GM10248 (cell line): ENCODE data around the gene ACTR10.

Source experiments
- CTCF ChIA-PET: fragments of 300-600 bp; sonication (Branson Sonifier 250); formaldehyde crosslinking; extraction: SDS; loops from one replicate; lab custom pipeline; 2021; ENCODE audit warnings: antibody characterized with exemption; lab: Yijun Ruan, JAX
- POLR2A ChIA-PET: fragments of 350-650 bp; sonication (Branson Sonifier 250); formaldehyde crosslinking; extraction: SDS; loops from one replicate; lab custom pipeline; 2020; ENCODE audit warnings: antibody characterized with exemption; lab: Yijun Ruan, JAX
- DNase-seq: peaks from one replicate; pipeline ENCODE4 v3.0.0; 2012; ENCODE audit errors: extremely low spot score
- TF ChIP-seq, protein P1 (sequence below): IDR thresholded peaks from 2 replicates; pipeline ENCODE4 v1.5.1; 2012; ENCODE audit warnings: mild to moderate bottlenecking, low read depth; ENCODE audit errors: extremely low read depth, missing control alignments, control extremely low read depth

Gene ACTR10

DNA sequence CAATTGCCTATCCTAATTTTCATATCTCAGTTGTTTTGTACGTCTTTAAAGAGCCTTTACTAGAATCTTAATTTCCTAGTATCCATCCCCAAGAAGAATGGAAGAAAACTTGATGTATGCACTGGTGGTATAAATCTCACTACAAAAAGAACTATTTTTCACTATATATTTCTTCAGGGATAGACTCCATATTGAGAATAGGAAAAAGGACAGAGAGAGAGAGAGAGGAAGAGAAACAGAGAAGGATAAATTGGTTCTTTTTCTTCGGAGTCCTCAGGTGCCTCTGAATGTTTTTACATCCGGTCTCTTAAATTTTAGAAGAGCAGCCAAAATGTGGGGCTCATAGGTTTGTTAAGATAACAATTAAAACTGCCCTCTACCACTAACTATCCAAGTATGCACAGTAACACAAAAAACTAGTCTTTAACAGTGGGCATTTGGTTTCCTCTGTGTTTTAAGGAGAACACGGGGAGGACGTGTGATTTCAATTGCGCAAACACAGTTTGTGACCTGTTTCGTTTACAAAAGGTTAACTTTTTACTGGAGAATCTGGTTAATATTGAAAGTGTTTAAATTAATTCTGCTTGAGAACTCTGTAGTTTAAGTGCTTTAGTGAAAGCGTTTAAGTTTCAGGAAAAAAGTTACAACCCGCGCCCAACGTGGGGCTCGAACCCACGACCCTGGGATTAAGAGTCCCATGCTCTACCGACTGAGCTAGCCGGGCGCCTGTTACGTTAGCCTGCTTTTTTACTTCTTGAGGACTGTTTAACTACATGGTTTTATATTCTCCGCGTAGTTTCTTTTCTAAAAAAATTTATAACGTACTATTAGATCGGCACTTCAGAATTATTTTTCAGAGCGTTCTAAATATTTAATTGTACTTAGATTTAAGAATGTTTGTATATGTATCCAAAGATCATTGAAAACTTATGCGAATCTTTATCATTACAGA is 39.6 kb downstream of the ACTR10 start:
- no peak for DNase-seq
- TF ChIP-seq, protein P1, sequence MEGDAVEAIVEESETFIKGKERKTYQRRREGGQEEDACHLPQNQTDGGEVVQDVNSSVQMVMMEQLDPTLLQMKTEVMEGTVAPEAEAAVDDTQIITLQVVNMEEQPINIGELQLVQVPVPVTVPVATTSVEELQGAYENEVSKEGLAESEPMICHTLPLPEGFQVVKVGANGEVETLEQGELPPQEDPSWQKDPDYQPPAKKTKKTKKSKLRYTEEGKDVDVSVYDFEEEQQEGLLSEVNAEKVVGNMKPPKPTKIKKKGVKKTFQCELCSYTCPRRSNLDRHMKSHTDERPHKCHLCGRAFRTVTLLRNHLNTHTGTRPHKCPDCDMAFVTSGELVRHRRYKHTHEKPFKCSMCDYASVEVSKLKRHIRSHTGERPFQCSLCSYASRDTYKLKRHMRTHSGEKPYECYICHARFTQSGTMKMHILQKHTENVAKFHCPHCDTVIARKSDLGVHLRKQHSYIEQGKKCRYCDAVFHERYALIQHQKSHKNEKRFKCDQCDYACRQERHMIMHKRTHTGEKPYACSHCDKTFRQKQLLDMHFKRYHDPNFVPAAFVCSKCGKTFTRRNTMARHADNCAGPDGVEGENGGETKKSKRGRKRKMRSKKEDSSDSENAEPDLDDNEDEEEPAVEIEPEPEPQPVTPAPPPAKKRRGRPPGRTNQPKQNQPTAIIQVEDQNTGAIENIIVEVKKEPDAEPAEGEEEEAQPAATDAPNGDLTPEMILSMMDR, result no peak
- CTCF ChIA-PET, result interaction anchor here (0.9 kb wide), 1 partner anchor 11 kb away, joined by 3 read pairs; no protein-coding TSS in a partner anchor
- POLR2A ChIA-PET, result no interaction called here

GRCh38 chr14:58243790-58244555 is 44.0 kb downstream of the ACTR10 start:
- CTCF ChIA-PET, result no interaction called here
- POLR2A ChIA-PET, result interaction anchor here (1.2 kb wide), 1 partner anchor 54 kb away, joined by 11 read pairs; the partner anchor contains the start of gene ARID4A
- TF ChIP-seq, protein P1, result no peak
- no peak for DNase-seq

- ChIA-PET CTCF (no interaction called here), POLR2A (interaction anchor here (1.2 kb wide), 1 partner anchor 53 kb away, joined by 11 read pairs; the partner anchor contains the start of gene ARID4A)
- TF ChIP-seq, protein P1, result no peak
- DNase-seq, result peak; percentile 93
Measured at GRCh38 chr14:58244556-58245387, 44.8 kb downstream of the ACTR10 start, which contains the start of gene PSMA3. TSS of gene PSMA3 (plus strand) at chr14:58244843. CDS start at chr14:58244921, 78 bp downstream.

DNA sequence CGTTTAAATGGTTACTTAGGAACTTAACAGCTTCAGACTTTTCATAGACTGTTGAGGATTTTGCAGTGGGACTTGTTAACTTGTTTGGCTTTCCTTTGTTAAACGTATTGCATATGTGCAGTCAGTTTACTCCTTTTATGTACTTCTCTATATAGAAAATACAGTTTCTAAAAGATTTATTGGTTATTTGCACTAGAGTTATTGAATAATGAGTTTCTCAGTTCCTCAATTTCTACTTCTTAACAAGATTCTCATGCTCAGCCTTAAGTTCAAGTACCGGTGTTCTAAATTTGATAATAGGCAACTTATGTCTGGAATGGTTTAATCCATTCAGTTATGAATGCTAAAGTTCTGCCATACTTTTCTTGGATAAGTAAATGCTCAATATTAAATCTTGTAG is 45.6 kb downstream of the ACTR10 start:
- CTCF ChIA-PET, result interaction anchor here (1.2 to 2.2 kb wide), 2 partner anchors 20 to 35 kb away, joined by 3 to 8 read pairs; no protein-coding TSS in a partner anchor
- TF ChIP-seq, protein P1, result no peak

DNA sequence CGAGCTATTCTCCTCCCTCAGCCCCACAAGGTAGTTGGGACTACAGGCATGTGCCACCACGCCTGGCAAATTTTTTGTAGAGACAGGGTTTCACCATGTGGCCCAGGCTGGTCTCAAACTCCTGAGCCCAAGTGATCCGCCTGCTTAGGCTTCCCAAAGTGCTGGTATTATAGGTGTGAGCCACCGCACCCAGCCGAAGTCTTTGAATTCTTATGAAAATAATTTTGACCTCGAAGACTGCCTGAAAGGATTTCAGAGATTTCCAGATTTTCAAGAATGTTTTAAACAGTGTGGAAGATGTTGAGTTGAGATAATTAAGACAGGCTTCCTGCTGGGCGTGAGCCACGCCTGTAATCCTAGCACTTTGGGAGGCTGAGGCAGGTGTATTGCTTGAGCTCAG is 49.7 kb downstream of the ACTR10 start:
- DNase-seq, result no peak
- ChIA-PET POLR2A (no interaction called here), CTCF (interaction anchor here (1.3 kb wide), 1 partner anchor 60 kb away, joined by 3 read pairs; no protein-coding TSS in a partner anchor)
- TF ChIP-seq, protein P1, result no peak

More for the DNA sequence above, 45.6 kb downstream of the ACTR10 start:
- no peak for DNase-seq
- POLR2A ChIA-PET, result no interaction called here
